ENCODE data around the gene A1BG.
"Not testable (repeated sequence)": the region's sequence is repeated elsewhere in the genome, so short reads cannot be mapped to it uniquely, and the experiment has no call there.

The A1BG gene

DNA sequence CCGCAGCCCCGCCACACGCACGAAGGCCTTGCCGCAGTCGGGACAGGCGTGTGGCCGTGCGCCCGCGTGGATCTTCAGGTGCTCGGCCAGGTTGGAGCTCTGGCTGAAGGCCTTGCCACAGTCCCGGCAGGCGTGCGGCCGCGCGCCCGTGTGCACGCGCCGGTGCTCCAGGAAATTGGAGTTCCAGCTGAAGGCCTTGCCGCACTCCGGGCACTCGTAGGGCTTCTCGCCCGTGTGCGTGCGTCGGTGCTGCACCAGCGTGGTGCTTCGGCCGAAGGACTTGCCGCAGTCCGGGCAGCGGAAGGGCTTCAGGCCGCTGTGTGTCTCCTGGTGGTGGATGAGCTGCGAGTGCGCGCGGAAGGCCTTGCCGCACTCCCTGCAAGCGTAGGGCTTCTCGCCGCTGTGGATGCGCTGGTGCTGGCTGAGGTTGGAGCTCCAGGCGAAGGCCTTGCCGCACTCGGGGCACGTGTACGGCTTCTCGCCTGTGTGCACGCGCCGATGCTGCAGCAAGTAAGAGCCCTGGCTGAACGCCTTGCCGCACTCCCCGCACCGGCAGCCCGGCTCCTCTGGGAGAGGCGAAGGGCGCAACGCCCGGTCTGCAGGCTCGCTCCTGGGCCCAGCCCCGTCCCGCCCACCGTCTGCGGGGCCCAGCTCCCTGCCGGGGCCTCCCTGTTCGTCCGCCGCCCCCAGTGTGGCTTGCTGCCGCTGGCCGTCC is 3.6 kb upstream of the A1BG start:
- no peak for DNase-seq

DNA sequence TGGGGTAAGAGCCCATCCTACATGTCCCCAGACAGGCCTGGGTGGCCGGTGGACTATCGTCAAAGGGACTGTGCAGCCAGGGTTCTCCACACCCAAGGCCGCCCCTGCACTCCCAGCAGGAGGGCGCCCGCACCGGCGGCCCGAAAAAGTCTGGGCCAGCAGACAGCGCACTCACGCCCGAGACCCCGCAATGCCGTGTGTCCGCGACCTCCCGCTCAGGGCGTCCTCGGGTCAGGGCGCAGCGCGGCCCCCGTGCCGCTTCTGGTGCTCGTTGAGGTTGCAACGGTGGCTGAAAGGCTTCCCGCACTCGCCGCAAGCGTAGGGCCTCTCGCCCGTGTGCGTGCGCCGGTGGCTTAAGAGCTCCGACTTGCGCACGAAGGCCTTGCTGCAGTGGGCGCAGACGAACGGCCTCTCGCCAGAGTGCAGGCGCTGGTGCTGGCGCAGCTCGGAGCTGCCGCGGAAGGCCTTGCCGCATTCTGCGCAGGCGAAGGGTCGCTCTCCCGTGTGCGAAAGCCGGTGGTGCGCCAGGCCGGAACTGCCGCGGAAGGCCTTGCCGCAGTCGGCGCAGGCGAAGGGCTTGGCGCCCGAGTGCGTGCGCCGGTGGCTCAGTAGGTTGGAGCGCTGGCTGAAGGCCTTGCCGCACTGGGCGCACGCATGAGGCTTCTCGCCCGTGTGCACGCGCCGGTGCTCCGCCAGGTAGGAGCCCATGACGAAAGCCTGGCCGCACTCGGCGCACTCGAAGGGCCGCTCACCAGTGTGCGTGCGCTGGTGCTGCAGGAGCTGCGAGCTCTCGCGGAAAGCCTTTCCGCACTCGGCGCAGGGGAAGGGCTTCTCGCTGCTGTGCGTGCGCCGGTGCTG is 2.8 kb upstream of the A1BG start:
- DNase-seq = no peak

DNA sequence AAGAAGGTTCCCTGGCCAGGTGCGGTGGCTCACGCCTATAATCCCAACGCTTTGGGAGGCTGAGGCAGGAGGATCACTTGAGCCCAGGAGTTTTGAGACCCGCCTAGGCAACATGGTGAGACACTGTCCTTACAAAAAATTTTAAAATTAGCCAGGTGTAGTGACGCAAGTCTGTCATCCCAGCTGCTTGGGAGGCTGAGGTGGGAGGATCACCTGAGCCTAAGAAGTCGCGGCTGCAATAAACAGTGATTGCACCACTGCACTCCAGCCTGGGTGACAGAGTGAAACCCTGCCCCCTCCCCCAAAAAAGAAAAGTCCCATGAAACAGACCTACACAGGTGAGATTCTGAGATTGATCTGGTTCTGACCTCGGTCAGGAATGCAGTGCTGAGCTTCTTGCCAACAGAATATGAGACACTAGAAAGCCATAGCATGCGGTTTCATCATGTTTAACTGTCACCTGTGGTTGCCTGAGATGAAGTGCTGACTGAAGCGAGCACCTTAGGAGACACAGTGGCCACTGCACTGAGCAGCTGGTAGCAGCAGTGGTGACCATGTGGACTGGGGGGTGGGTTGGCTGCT is 2.0 kb upstream of the A1BG start:
- no peak for DNase-seq

DNA sequence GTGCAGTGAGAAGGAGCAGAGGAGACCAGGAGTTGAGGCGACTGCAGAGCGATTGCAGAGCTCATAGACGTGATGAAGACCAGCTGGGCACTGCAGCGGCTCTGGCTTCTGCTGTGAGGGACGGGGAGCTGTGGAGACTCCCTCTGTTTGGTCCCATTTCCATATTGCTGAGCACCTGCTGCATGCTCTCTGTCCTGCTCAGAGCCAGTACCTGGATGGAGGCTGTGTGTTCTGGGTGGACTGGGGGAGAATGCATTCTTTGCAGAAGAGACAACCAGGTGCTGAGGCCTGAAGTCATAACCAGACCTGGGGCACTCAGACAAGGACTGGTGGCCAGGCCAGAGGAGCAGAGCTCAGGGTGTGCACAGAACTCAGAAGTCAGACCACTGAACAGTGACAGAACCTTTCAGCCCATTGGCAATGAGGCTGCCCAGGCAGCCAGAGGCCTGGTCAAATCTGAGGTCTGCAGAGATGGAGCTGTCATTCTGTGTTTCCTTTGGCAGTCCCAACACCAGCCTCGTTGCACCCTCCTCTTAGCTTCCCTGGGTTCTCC is 1.3 kb upstream of the A1BG start:
- no peak for DNase-seq

DNA sequence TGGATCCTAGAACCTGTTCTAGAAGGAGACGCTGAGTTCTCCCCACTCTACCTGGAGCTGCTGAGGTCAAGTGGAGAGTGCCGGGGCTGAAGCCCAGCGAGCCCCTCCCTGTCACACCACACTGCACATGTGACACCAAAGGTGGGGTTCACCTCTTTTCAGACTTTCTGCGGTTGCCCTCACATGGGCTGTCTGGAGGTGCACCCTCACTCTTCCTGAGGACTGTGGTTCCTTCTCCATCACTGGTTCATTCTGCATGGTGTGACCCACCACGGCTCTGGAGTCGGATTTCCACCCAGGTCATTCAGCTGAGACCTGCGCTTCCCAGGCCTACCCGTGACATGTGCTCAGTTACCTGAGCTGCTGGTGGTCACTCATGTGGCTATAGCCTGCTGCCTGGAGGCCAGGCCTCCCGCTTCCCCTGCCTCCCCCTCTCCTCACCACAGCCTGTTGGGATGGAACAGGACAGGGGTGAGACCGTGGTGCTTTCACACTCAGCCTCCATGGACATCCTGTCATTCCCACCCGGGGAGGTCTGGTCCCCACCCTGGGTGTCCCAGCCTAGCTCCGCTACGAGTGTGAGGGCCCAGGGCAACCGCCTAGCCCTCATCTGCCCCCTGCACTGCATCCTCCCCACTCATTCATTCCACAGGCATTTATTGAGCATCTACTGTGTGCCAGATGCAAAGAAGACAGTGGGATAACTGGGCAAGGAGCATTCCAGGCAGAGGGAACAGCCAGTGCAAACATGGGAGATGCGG is 605 bp upstream of the A1BG start:
- no peak for DNase-seq

DNA sequence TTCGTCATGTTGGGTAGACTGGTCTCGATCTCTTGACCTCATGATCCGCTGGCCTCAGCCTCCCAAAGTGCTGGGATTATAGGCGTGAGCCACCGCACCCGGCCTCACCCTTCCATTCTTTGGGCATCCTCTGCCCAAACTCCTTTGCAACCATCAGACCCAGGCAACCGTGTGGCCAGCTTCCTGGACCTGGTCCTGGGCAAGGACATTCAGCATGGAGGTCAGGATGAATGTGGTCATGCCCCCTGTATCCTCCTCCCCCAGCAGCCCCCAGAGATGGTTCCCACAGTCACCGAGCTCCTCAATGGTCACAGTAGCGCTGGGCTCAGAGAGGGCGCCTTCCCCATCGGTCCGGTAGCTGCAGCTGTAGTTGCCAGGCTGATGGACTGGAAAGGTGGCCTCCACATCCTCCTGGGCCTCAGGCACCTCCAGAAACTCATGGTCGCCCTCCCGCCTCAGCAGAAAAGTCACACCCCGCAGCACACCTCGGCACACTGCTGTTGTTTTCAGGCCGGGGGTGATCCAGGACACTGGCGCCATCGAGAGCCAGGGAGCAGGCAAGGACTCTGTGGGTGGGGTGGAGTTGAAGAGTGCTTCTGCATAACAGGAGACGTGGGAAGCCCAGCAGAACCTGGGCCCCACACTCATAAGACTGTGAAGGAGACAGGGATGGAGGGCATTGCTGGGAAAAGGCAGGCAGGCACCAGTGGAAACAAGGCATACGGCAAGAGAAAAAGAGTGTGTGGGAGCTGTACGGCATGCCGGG is 1.1 kb downstream of the A1BG start:
- no peak for DNase-seq

DNA sequence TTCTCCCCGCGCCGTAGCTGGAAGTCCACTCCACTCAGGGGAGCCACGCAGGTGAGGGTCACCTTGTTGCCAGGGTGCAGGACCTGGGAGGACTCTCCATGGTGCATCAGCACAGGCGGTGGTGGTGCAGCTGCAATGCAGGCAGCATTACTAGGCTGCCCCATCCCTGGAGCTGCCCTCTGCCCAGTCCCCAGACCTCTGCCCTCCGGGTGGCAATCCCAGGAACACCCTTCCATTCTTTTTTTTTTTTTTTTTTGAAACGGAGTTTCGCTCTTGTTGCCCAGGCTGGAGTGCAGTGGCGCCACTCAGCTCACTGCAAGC is 1.8 kb downstream of the A1BG start:
- no peak for DNase-seq

DNA sequence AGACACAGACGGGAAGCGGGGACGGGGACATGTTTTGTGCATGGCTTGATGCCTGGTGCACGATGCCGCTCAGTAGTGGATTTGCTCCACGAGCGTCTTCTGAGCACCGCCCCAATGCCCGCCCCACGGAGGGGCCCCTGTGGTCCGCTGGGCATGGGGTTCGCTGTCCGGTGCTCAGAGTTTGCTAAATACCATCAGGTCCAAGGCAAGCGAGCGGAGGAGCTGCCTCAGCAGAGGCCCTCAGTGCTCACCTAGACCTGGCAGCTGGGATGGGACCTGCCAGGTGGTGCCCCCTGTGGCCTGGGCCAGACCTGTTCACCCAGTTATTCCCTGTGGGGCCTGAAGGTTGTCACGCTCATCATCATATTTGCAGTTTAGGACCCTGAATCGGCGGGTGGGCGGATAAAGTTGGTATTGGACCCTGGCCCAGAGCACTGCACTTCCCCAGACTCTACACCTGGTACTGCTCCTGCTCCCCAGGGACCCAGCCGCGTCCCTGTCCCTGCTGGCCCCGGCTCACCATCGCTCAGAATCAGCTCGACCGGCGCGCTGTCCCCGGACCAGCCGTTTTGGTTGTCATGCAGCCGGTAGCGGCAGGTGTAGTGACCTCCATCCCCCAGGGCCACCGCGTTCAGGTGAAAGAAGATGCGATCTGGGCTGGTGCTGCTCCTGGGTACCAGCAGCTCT is 2.3 kb downstream of the A1BG start:
- DNase-seq = no peak

DNA sequence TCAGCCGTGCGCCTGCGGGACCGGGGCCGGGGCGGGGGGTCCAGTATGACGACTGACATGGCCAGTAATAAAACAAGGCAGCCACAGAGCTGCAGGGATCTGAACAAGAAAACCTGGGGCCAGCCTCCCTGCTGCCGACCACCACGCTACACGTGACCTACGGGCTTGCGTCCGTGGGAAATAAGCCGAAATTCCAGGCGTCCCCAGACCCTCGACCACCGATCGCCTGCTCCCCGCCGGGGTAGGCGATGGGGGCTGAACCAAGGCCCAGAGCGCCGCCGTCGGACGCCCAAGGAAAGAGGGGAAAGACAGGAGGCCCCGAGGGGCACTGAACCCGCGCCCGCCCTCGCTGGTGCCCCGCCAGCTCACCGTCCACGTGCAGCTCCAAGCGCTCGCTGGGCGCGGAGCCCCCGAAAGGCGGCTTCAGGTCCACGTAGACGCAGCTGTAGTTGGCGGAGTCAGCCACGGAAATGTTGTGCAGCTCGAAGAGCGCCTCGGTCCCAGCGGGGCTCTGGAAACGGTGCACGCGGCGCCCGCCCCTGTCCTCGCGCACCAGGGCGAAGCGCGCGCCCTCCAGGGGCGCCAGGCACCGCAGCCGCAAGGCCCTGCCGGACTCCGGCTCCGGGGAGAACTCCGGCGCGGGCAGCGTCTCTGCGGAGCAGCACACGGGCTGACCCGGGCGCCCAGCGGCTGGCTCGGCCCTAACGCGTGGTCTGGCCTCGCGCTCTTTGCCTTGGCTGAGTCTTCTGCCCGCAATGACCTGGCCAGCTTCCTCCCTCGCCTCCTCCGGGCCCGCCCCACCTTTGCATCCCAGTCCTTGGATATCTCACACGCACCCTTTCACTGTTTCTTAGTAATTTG is 3.1 kb downstream of the A1BG start:
- DNase-seq = no peak

DNA sequence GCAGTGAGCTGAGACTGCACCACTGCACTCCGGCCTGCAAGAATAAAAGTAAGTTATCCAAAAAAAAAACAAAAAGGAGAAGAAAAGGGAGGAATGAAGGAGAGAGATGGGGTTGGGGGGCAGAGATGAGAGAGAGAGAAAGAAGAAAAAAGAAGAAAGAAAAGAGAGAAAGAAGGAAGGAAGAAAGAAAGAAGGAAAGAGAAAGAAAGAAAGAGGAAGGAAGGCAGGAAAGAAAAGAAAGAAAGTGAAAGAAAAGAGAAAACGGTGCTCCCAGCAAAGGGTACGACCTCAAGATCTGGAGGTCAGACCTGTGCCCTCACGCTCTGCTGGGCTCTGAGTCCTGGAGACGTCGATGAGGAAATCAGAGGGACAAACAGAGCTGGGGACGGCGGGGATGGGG is 3.7 kb downstream of the A1BG start:
- no peak for DNase-seq

DNA sequence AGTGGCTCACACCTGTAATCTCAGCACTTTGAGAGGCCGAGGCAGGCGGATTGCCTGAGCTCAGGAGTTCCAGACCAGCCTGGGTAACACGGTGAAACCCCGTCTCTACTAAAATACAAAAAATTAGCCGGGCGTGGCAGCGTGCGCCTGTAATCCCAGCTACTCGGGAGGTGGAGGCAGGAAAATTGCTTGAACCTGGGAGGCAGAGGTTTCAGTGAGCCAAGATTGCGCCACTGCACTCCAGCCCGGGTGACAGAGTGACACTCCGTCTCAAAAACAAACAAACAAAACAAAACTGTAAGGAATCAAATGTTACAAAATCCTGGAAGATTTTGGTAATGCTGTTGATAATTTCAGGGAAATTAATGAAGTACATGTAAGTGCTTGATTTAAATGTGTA is 5.2 kb downstream of the A1BG start:
- not testable (repeated sequence) for DNase-seq

DNA sequence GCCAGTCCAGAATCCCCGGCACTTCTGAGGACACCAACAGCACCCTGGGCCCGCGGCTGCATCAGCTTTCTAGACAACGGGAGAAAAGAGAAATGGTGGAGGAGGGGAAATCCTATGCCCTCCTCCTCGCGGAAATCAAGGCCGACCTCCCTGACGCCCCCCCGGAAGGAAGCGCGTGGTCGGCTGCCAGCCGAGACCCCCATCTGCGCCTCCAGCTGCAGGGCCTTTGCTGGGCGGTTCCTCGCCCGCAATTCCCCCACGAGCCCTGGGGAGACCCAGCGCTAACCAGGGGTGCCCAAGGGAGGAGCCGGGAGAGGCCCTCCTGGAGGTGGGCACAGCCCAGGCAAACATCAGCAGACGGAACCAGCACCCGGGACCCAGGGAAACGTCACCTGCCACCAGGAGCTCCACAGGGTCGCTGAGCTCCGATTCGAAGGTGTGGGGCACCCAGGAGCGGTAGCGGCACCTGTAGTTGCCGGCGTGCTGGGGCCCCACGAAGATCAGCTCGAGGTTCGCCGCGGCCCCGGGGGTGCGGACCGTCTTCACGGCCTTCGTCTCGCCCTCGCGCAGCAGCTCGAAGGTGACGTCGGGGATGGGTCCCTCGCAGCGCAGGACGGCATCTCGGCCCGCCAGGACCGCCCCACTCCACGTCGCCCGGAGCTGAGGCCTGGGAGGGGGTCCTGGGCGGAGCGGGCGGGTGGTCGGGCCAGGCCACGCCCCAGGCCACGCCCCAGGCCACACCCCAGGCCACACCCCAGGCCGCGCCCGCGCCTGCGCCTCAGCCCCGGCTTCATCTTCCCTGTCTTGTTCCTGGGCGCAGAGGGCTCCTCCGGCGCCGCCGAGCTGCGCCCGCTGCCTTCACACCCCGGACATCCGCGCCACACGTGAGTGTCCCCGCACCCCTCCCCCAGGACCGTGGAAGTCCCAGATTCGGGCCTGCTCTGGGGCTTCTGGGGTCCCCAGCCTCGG is 6.0 kb downstream of the A1BG start:
- peak; percentile 56 for DNase-seq

DNA sequence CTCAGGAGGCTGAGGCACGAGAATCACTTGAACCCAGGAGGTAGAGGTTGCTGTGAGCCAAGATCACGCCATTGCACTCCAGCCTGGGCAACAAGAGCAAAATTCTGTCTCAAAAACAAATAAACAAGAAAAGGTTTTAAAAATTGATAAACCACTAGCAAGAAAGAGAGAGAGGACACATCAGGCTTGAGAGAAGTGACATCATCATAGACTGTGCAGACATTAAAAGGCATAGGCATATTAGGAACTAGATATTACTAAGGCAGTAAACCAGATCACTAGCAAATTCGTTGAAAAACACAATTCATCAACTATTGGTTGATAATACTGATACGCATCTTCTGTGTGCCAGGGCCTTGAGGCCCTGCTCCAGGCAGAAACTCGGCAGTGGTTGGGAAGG is 7.7 kb downstream of the A1BG start:
- DNase-seq = no peak

DNA sequence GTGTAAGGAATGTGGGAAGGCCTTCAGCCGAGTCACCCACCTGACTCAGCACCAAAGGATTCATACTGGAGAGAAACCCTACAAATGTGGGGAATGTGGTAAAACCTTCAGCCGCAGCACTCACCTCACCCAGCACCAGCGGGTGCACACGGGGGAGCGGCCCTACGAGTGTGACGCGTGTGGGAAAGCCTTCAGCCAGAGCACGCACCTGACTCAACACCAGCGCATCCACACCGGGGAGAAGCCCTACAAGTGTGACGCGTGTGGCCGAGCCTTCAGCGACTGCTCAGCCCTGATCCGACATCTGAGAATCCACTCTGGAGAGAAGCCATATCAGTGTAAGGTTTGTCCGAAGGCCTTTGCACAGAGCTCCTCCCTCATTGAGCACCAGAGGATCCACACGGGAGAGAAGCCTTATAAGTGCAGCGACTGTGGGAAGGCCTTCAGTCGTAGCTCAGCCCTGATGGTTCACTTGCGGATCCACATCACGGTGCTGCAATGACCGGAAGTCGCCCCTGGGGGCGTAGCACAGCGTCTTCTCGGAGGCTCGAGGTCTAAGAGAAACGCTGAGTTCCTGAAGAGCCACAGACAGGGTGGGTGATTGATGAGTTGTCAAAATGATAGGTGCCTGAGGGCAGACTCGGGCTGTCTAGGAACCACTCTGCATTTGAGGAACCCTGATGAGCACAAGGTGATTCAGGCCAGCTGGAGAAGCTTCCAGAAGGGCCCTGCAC is 14.3 kb downstream of the A1BG start:
- no peak for DNase-seq

DNA sequence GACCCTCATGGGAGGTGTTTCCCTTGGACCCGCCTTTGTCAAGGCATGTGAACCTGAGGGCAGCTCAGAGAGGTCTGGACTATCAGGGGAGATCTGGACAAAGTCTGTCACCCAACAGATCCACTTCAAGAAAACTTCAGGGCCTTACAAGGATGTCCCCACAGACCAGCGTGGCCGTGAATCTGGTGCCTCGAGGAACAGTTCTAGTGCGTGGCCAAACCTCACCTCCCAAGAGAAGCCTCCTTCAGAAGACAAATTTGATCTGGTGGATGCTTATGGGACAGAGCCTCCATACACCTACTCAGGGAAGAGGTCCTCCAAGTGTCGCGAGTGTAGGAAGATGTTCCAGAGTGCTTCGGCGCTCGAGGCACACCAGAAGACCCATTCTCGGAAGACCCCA is 15.0 kb downstream of the A1BG start:
- DNase-seq = no peak

DNA sequence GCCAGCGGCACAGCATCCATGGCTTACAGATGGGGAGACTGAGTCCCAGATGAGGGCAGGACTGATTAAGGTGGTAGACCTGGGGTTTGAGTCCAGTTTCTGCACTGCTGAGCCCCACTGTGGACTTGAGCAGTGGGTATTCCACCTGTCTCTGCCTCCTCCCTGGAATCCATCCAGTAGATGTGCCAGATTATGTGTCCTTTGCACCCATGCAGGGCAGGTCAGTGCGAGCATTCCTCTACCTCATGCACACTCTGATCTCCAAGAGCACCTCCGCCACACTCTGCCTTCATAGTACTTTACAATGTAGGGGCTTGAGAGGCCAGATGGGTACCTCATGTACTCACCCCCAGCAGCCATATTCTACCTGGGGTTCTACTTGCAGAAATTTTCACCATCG is 16.5 kb downstream of the A1BG start:
- no peak for DNase-seq

DNA sequence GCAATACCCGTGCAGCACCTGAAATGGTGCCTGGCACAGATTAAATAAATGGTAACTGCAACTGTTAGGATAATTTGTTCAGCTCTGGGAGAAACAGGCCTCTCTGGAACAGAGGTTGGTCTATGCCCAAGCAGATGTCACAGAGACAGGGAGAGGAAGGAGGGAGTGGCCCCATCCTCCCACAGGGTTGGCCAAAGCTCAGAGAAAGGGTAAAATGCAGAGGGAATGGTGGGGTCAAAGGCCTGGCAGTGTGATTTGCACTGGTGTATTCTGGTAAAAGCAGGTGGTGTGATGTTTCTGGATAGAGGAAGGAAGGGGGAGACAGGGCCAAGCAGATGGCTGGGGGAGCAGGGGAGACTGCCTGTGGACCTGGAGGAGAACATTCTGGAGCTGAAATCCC is 17.1 kb downstream of the A1BG start:
- no peak for DNase-seq

DNA sequence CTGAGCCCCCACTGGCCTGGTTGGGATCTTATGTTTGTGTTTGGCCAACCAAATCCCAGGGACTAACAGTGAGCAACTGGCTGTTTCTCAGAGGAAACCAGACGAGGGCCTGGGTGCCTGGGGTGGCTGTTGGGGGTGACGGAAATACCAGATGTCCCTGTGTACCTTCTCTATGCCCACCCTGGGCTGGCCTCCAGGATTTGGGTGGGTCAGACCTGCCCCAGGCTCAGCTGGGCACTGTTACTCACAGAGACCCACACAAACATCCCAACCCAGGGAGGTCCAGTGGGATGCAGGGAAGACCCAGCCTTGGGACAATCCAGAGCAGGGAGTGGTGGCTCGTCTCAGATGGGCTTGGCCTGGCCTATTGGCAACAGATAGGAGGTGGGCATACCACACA is 17.7 kb downstream of the A1BG start:
- DNase-seq = no peak

DNA sequence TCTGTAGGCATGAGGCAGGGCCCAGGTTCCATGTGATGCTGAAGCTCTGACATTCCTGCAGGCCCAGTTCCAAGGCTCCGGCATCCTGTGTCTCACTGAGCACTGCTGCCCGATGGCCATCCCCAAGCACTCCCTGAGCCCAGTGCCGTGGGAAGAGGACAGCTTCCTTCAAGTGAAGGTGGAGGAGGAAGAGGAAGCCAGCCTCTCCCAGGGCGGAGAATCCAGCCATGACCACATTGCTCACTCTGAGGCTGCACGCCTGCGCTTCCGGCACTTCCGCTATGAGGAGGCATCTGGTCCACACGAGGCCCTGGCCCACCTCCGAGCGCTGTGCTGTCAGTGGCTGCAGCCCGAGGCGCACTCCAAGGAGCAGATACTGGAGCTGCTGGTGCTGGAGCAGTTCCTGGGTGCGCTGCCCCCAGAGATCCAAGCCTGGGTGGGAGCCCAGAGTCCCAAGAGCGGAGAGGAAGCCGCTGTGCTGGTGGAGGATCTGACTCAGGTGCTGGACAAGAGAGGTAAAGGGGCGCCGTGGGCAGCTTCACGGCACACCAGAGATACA is 18.5 kb downstream of the A1BG start:
- no peak for DNase-seq
